Activated CD4-positive, alpha-beta T cell treated with anti-CD3 and anti-CD28 coated beads, Interleukin-10, Interleukin-2, amounts not matched to agents 100 ng/mL and 50 ng/mL, durations not matched to agents 16 hours and 8 hours (primary cell): ENCODE results near the gene WDR18.
"Not testable (repeated sequence)": the region's sequence is repeated elsewhere in the genome, so short reads cannot be mapped to it uniquely, and the experiment has no call there.

Experiments used
- DNase-seq: peaks from one replicate; pipeline ENCODE4 v3.0.0-alpha.2; 2020

The WDR18 gene

DNA sequence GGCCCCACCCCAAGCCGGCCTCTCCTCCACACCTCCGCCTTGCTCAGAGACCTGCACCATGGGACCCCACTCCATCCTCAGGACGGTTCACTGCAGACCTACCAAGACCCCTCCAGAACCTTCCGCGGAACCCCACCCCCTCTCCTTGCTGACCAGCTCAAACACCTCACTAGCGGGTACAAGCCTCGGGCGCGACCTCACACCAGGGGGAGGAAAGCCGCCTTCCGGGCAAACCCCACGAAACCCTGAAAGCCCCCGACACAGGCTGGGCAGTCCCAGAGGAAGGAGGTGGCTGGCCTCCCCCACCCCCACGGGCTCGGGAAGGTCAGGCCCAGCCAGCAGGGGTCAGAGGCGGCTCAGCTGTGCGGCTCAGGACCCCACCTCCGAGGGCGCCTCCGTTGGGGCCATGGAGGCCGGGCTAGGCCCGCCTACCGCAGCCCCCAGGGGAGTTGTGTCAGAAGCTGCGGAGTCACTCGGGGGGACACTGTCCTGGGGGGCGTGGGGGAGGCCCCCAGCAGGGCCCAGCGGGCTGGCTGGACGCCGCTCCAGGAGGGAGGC is 25.9 kb downstream of the WDR18 start:
- DNase-seq, result no peak

DNA sequence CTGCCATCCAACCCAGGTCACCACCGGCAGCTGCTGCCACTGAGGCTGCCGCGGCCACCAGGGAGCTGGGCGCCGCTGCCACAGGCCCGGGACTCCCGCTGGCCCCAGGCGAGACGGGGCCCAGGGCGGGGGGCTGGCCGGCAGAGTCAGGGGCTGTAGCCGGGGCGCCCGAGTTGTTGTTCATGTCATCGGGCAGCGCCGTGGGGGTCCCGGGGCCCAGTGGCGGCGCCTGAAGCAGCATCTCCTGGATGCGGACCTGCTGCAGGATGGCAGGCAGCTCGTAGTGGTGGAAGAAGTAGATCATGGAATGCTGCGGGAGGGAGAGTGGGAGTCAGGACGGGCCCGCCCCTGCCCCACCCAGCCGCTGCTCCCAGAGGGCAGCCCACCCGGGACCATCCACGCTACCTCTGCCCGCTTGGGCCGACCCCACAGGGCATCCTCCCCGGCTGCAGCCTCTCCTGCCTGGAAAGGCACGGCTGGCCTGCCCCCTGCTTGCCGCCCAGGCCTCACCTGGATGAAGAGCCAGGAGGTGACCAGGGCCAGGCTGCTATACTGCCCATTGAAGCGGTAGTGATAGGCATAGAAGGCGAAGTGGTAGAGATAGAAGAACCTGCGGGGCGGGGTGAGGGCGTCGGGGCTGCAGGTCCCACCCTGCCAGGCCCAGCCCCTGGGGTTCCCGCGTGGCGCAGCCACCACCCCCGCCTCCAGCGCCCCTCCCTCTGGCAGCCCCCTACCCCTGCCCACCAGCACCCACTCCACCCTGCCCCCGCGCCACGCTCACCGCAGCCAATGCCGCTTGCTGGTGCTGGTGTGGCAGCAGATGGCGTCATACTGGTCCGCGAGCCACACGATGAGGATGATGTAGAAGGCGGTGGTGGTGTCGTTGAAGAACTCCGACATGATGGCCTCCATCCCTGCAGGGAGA is 26.7 kb downstream of the WDR18 start:
- no peak for DNase-seq

DNA sequence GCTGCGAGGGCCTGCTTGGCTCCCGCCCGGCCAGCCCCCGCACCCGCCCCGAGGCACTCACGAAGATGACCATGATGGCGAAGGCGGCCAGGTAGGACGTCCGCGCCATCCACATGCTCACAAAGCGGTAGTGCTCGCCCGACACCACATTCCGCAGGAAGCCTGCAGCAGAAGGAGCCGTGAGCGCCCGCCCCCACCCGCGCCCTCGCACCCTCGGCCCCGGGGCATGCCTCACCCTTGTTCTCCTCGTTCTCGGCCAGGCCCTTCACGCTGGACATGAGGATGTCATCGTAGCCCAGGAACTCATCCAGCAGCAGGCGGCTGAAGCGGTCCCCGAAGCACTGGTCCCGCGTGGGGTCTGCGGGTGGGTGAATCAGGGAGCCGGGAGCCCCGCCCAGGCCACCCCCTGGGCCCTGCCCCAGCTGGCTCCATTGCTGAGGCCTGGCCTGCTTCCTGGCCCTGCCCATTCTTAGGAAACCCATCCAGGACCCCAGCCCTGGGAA is 27.7 kb downstream of the WDR18 start:
- no peak for DNase-seq

DNA sequence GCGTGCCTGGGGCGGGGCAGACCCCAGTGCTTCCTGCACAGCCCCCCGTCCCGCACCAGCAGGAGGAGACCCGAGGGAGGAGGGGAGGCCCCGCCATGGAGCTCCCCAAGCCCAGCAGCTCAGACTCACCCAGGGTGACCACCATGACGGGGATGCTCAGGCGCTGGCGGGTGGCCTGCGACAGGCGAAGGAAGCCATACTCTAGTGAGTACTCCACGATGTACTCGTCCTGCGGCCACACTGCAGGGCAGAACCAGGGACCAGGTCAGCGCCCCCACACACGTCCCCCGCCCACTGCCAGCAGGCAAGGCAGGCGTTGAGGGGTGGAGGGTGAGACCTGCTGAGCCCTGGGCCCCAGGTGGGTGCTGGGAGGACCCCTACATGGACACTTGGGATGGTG is 28.2 kb downstream of the WDR18 start:
- no peak for DNase-seq

GRCh38 chr19:1013218-1013617 is 29.1 kb downstream of the WDR18 start:
- no peak for DNase-seq

DNA sequence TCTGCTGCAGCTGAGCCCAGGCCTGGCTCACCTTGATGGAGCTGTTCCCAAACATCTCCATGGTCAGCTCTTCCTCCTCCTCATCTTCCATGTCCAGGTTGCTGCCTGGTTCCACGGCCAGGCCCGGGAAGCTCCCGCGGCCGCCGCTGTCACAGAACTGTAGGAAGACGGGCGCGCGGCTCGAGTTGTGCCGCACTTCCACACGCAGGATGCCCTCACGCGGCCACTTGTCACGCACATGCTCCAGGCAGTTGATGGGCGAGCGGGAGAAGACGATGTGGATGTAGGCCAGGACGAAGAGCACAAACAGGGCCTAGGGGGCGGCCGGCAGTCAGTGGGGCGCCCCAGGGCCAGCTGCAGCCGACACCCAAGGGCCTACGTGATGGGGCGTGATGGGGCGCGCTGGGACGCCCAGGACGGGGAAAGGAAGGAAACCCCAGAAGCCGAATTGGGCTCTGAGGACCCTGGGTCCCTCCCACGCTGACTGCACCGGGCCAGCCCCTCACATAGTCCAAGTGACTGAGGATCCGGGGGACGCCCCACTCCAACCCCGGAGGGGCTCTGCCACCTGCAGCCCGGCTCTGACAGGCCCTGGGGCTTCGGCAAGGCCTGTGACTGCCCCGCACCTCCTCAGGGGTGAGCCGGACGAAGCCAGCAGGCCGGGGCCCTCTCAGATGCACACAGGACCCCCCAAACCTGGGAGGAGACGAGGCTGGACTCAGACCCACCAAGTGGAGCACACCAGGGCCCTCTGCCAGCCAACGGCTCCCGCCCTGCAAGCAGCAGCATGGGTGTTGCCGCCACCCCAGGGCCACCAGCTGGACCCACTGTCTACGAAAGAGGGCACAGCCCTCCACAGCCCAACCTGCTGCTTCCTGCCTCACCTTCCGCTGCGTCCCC is 30.3 kb downstream of the WDR18 start:
- DNase-seq, result no peak

- no peak for DNase-seq
Observed at GRCh38 chr19:1015061-1015781, 31.1 kb downstream of the WDR18 start.

- no peak for DNase-seq
Observed at GRCh38 chr19:1015782-1016646, 31.9 kb downstream of the WDR18 start.

- no peak for DNase-seq
Observed at GRCh38 chr19:1016647-1017114, 32.5 kb downstream of the WDR18 start.

DNA sequence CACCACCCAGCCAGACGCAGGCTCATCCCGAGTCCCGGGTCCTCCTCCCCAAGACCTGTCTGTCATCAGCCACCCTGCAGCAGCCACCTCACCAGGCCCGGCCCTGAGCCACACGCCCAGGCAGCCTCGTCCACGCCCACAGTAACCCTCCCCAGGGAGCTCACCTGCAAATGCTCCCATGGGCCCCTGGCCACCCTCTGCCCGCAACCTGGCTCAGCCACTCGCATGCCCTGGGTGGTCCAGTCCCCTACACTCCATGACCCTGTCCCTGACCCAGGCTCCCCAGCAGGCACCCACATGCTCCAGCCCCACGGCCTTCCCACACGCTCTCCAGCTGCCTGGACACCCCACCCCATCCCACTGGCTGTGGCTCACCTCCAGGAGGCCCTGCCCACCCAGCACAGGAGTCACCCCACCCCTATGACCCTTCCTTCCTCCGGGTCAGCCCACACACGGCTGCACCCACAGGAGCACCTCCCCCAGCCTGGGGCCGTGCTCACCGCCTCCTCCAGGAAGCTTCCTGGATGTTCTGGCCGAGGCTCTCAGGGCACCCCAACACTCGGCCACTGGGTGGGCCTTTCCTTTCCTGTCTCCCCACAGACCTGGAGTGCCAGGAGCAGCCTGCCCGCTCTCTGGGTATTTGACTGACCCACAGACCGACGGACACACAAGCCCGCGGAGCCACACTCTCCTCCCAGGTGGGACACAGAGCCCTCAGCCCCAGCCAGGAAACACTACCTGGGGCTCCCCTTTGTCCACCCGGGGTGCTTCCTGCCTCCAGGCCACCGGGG is 33.2 kb downstream of the WDR18 start:
- DNase-seq, result no peak

DNA sequence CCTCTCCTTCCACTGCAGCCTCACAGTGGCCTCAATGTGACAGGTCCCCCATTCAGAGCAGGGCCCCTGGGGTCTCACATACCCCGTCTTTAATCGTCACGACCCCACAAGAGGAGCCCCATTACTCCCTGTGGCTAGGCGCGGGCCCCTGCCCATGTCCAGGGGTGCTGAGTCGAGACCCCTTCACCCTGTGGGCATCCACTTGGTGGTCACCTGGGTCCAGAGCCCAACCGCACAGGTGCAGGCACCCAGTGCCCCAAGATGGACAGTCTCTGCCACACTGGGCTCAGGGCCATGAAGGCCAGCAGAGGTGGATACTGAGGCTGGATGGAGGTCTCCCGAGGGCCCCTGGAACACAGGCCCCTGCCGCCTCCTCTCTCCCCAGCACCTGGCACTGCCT is 33.8 kb downstream of the WDR18 start:
- DNase-seq, result no peak

DNA sequence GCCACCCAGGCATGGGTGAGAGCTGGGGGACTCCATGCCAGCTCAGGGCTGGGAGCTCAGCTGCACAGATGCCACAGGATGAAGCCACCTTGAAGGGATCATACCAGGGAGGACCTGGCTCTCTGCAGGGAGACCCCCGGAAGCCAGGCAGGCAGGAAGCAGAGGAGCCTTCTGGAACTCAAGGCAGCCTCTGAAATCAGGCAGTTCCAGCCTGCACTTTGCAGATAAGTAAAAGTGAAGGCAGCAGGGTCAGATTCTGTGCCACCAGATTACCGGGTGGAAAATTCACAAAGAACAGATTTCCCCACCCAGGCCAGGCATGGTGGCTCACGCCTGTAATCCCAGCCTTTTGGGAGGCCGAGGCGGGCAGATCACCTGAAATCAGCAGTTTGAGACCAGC is 34.2 kb downstream of the WDR18 start:
- no peak for DNase-seq

DNA sequence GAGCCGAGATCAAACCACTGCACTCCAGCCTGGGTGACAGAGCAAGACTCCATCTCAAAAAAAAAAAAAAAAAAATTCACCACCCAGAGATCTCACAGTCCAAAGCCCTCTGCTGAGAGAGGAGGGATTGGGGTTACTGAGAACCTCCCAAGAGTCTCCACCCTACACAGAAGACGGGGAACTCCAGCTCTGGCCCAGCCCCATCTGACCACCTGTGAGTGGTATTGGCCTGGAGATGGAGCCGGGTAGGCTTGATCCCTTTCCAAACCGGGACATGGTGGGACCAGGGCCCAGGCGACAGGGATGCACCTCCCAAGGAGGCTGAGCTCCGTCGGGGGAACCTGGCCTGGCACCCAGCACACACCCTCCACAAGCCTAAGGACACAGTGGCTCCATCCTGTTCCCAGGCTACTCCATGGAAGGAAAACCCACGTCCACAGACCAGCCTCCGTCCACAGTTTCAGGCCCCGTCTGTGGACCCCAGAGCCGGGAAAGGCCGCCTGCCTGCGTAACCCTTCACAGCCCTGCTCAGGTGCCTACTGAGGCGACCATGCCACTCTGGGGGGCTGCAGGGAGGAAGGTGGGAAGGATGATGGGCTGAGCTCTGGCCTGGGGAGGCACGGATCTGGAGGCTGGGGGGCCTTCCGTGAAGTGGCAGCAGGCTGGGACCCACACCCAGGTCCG is 34.9 kb downstream of the WDR18 start:
- no peak for DNase-seq

GRCh38 chr19:1019616-1019961 is 35.4 kb downstream of the WDR18 start:
- no peak for DNase-seq

DNA sequence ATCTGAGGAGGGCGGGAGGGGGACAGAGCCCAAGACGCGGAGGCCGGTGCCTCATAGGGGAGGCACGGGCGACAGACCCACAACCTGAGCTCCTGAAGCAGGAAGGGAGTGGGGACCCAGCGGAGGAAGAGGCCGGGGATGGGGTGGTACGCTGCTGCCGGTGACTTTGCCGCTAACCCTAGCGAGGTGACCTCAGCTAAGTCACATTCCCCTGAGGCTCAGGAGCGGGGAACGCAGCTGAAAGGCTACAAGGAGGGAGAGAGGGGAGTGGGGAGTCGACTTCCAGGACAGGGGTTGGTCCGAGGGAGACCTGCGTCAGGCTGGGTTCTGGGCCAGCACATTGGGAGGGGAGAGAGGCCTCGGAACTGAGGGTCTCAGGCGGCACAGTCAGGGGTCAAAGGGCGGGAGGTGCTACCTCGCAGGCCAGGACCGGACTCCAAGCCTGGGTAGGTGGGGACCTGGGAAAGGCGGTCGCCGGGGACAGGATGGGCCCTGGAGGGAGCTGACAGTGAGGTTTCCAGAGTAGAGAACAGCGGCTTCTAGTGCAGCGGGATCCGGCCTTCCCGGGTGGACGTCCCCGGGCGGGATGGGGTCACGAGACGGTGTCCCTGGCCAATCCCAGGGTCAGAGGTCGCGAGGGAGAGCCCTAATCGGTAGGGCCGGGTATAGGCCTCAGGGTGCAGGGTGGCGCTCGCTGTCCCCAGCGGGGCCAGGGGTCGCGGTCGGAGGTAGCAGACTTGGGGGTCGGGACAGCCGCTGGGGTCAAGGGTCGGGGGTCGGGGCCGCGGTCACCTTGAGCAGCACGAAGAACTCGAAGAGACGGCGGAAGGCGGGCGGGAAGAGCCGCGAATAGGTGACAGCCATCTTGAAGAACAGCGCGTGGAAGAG is 36.1 kb downstream of the WDR18 start:
- DNase-seq, result no peak

- peak; percentile 99 for DNase-seq
Observed at GRCh38 chr19:1020868-1021425, 36.8 kb downstream of the WDR18 start, which contains the start of gene TMEM259. Gene TMEM259 (minus strand): TSS chr19:1021123. CDS start chr19:1020996, 127 bp downstream.

GRCh38 chr19:1023883-1024188 is 39.7 kb downstream of the WDR18 start:
- DNase-seq, result not testable (repeated sequence)

DNA sequence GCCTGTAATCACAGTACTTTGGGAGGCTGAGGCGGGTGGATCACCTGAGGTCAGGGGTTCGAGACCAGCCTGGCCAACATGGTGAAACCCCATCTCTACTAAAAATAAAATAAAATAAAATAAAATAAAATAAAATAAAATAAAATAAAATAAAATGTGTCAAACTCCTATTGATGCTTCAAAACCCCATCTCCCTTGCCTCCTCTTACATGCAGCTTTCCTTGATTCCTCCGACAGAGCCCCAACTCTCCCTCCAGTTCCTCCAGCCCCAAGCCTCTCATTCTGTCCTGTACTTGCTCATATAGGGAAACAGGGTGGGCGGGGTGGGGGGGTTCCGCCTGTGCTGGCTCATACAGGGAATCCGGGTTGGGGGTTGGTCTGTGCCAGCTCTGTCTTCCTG is 40.9 kb downstream of the WDR18 start:
- DNase-seq, result peak; percentile 42
